ENCODE measurements around the gene TRIM8. TPM values are rescaled to one million over a fixed set of nuclear protein-coding genes. Genes with fewer than 3 reads are reported as not detected.

Gene TRIM8
- total RNA-seq, 1 donor from 2014 or later, result 219 TPM

GRCh38 chr10:102620591-102621442 is 23.5 kb upstream of the TRIM8 start:
- Mint-ChIP-seq H3K4me1 (ENCODE audit: unreplicated experiment) (peaks cover 43% of the 10 kb centered on the region), H3K9me3 (ENCODE audit: unreplicated experiment) (no peaks in the 10 kb centered on the region), H3K27ac (ENCODE audit: unreplicated experiment) (no peak overlapping the region), H3K4me3 (ENCODE audit: unreplicated experiment) (peak overlapping the region; percentile 42), H3K36me3 (ENCODE audit: low read depth, unreplicated experiment) (peaks cover 36% of the 10 kb centered on the region), H3K27me3 (ENCODE audit: unreplicated experiment) (peaks cover 17% of the 10 kb centered on the region)
- TF ChIP-seq CTCF (IDR thresholded peaks at IDR 0.05; ENCODE audit: unreplicated experiment), result no peak
- DNase-seq (ENCODE audit: low spot score), result no peak

GRCh38 chr10:102621443-102622325 is 22.6 kb upstream of the TRIM8 start:
- H3K27me3 Mint-ChIP-seq (ENCODE audit: unreplicated experiment), result peaks cover 18% of the 10 kb centered on the region
- H3K27ac Mint-ChIP-seq (ENCODE audit: unreplicated experiment), result peak overlapping the region; percentile 64
- H3K36me3 Mint-ChIP-seq (ENCODE audit: low read depth, unreplicated experiment), result peaks cover 36% of the 10 kb centered on the region
- no peak for DNase-seq (ENCODE audit: low spot score)
- no peak for TF ChIP-seq CTCF (IDR thresholded peaks at IDR 0.05; ENCODE audit: unreplicated experiment)
- no peaks in the 10 kb centered on the region for H3K9me3 Mint-ChIP-seq (ENCODE audit: unreplicated experiment)
- H3K4me1 Mint-ChIP-seq (ENCODE audit: unreplicated experiment), result peaks cover 51% of the 10 kb centered on the region
- peak overlapping the region; percentile 42 for H3K4me3 Mint-ChIP-seq (ENCODE audit: unreplicated experiment)

GRCh38 chr10:102624094-102624493 is 20.2 kb upstream of the TRIM8 start:
- Mint-ChIP-seq H3K4me3 (ENCODE audit: unreplicated experiment) (no peak overlapping the region), H3K4me1 (ENCODE audit: unreplicated experiment) (peaks cover 69% of the 10 kb centered on the region), H3K9me3 (ENCODE audit: unreplicated experiment) (no peaks in the 10 kb centered on the region), H3K36me3 (ENCODE audit: low read depth, unreplicated experiment) (peaks cover 14% of the 10 kb centered on the region), H3K27me3 (ENCODE audit: unreplicated experiment) (peaks cover 14% of the 10 kb centered on the region), H3K27ac (ENCODE audit: unreplicated experiment) (no peak overlapping the region)
- TF ChIP-seq CTCF (IDR thresholded peaks at IDR 0.05; ENCODE audit: unreplicated experiment), result no peak
- DNase-seq (ENCODE audit: low spot score), result no peak

GRCh38 chr10:102624751-102625645 is 19.3 kb upstream of the TRIM8 start:
- peaks cover 16% of the 10 kb centered on the region for H3K27me3 Mint-ChIP-seq (ENCODE audit: unreplicated experiment)
- peak overlapping the region; percentile 85 for H3K27ac Mint-ChIP-seq (ENCODE audit: unreplicated experiment)
- peak overlapping the region; percentile 76 for H3K4me3 Mint-ChIP-seq (ENCODE audit: unreplicated experiment)
- TF ChIP-seq CTCF (IDR thresholded peaks at IDR 0.05; ENCODE audit: unreplicated experiment), result no peak
- no peak for DNase-seq (ENCODE audit: low spot score)
- H3K36me3 Mint-ChIP-seq (ENCODE audit: low read depth, unreplicated experiment), result peaks cover 14% of the 10 kb centered on the region
- no peaks in the 10 kb centered on the region for H3K9me3 Mint-ChIP-seq (ENCODE audit: unreplicated experiment)
- peaks cover 72% of the 10 kb centered on the region for H3K4me1 Mint-ChIP-seq (ENCODE audit: unreplicated experiment)

All from endothelial cell (in vitro differentiated cells).